Measurements from ENCODE around the gene STPG2. TPM values are rescaled to one million over a fixed set of nuclear protein-coding genes. Genes with fewer than 3 reads are reported as not detected.

STPG2 gene
- total RNA-seq, 1 donor from 2014 or later: 7.3 TPM

DNA sequence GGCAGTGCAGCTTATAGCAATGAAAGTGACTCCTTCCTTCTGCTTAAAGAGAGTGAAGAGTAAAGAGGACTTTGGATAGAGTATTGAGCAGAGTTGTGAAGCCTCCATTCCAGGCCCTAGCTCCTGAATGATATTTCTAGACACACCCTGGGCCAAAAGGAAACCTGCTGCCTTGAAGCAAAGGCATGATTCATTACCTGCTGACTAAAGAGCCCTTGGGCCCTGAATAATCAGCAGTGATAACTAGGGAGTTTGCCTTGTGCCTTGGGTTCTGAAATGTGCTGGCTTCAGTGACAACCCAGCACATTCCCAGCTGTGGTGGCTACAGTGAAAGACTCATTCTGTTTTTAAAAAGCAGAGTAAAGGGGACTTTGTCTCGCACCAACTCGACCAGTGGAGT, 49.2 kb downstream of the STPG2 start:
- no peak for DNase-seq (ENCODE audit: low spot score in 2 of 2)
- no peak for FAIRE-seq

DNA sequence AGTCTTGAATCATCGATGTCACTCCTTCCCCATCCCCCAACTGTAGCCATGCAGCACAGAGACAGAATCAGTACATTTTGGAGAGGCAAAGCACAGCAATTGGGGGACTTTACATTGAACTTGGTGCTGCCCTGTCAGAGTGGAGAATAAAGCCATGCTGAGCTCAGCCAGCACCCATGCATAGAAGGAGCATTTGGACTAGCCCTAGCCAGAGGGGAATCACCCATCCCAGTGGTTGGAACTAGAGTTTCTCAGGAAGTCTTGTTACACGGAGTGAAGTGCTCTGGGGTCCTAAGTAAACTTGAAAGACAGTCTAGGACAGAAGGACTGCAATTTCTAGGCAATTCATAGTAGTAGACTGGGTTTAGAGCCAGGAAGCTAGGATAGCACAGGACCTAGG, 49.6 kb downstream of the STPG2 start:
- no peak for FAIRE-seq
- DNase-seq (ENCODE audit: low spot score in 2 of 2): no peak

DNA sequence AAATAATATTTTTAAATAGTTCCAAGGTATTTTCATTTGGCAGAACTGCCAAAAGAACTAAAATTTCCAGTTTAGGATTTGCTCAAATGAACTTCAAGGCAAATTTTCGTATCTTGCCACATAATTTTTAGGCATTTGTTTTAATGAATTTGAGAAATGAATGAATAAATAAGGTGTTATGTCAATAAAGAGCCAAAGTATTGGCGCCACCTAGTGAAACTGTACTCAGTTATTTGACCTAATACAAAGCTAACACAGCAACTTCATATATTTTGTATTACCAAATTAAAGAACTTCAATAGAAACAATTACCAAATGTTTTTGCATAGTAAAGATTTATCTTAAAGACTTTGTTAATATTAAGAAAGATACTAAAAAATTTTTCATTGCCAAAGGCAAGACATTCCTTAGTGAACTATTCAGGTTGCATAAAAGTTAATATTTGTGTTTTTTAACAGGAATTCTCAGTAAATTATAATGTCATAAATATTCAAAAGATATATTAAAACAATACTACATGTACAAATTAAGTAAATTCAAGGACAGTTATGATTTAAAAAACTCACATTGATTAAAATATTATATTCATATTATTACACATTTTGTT, 50.3 kb downstream of the STPG2 start:
- DNase-seq (ENCODE audit: low spot score in 2 of 2) (no peak), FAIRE-seq (peak; percentile 75)

DNA sequence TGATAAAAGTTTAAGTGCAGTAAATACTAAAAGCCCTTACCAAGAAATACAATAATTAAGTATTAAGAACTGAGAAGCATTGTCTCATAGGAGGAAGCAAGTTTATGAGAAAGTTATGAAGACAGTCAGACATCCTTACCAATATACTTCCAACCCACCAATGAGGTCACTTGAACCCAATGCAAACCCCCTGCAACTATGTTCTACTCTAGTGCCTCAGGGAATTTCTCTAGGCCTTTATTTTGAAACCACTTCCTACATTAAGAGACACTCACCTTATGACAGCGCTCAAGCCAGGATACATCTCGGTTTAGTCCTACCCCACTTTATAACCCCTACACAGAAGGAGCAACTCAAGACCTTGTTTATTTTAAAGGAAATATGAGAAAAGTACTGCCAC, 61.3 kb downstream of the STPG2 start:
- FAIRE-seq: no peak
- DNase-seq (ENCODE audit: low spot score in 2 of 2): no peak

DNA sequence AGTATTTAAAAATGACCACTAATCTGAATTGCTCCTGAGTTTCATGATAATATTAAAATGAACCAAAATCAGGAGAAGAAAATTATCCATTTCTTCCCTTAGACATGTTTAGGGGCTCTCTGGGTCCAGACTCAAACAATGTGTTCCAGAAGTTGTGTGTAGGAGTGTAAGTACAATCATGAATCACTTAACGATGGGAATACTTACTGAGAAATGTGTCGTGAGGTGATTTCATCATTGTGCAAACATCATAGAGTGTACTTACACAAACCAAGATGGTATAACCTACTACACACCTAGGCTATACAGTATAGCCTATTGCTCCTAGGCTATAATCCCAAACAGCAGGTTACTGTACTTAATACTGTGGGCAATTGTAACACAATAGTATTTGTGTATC, 74.8 kb downstream of the STPG2 start:
- FAIRE-seq (no peak), DNase-seq (ENCODE audit: low spot score in 2 of 2) (no peak)

DNA sequence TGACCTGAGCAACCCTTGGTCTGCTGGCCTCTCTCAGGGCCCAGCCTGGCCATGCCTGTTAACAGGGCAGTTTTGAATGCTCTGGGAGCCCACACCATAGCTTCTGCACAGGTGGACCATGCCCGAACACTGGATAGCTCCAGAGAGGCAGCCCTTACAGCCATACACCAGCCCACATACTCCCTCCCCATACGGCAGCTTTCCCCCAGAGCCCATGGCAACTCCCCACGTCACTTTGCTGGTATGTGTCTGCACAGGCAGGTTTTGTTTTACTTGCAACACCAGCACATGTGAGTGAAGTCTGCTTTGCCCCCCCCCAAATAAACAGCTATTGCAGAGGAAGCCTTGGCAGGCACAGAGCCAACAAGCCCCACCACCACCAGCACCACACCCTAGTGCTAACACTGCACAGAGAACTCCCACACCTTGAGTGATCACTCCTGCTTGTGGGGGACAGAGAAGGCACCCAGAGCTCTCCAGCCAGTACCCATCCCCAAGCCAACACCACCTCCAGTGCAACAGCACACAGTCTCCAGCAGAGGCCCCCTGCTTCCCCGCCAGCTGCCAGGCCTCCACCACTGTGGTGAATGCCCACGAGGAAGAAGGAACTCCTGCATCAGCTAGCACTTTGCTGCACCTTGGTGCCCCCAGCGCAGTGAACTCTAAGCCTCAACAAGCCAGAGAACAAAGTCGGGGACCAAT, 87.3 kb downstream of the STPG2 start:
- FAIRE-seq (no peak), DNase-seq (ENCODE audit: low spot score in 2 of 2) (no peak)

DNA sequence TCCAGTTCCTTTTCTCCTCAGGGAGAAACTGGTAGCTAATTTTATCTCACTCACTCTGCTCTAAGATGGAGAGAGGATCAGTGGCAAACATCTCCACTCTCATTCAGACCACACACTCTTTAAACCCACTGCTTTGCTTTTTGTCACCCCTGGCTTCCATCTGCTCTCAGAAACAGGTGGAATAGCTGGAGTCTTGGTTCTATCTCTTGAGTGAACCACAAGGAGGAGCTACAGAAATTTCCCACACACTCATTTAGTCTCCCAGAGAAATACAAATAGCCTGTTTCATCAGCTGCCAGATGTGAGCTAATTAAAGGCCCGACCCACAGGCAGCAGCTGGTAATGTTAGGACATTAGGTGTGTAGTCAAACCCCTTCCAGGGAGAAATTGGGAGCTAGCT, 96.6 kb downstream of the STPG2 start:
- DNase-seq (ENCODE audit: low spot score in 2 of 2): no peak
- FAIRE-seq: no peak

DNA sequence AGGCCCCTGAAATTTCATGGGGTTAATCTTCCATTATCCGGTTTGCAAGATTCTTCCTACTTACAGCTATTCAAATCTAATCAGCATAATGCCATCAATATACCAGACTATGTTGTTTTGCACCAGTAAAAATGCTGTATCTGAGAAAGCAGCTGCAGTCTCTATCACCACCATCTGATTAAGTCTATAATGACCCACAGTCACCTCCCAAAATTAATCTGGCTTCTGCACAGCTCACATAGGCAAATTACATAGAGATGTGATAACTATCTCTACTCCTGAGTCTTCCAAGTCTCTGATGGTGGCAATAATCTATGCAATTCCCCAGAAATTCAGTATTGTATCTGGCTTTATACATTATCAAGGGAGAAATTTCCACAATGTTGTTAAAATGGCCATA, 113.2 kb downstream of the STPG2 start:
- FAIRE-seq (no peak), DNase-seq (ENCODE audit: low spot score in 2 of 2) (no peak)

DNA sequence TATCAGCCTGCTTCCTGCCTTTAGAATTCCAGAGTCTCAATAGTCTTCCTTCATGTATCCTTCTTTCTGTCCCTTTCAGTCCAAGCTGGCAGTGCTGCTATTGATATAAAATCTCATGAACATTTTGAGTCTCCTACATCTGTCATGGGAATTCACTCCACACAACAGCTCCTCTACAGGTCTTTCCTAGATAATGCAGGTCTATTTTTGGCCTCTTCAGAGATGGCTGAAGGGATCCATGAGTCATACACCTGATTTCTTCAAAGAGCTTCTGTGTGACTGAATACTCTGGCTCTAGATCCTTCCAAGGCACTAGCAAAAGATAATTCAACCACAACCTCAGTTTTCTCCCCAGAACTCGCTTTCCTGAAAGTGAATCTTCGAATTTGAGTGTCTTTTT, 115.4 kb downstream of the STPG2 start:
- DNase-seq (ENCODE audit: low spot score in 2 of 2): no peak
- FAIRE-seq: no peak

DNA sequence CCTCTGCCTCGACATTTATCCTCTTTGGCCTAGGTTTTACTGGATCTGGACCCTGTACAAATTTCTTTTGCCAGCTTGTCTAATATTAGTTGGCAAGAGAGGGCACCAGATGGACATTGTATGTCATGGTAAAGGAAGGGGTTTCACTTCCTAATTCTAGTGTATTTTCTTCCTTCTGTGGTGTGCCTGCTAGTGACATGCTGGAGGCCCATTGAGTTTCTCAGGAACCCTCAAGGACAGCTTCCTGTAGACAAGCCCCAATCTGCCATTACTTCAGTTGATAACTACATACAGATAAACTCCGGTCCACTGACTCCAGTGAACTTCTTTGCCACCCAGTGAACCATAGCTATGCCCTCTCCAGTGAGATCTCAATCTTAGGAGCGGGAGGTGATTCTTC, 116.9 kb downstream of the STPG2 start:
- DNase-seq (ENCODE audit: low spot score in 2 of 2): no peak
- FAIRE-seq: no peak

DNA sequence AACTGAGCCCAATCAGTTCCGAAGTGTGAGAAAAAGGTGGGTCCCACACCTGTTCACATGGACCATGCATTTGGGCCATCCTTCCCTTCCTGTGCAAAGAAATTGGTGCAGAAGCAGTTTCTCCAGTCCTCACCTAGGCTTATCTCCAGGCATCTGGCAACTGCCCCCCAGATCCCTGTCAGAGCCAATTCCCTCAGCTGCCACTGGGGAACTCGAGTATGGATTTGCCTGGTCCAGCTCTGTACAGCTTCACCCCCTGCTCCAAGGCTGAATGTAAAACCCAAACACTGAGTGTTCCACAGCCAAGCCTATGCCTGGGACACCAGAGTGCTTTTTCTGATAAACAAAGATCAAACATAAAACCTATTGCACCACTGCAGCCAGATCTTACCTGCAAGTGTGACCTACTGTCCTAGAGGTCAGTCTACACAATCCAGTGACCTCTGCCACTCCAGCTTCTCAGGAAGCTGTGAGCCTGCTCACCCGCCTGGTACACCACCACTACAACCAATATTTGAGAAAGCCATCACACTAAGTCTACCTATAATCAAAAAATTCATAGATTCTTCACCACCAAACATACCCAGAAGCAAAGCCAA, 136.4 kb downstream of the STPG2 start:
- no peak for FAIRE-seq
- no peak for DNase-seq (ENCODE audit: low spot score in 2 of 2)

DNA sequence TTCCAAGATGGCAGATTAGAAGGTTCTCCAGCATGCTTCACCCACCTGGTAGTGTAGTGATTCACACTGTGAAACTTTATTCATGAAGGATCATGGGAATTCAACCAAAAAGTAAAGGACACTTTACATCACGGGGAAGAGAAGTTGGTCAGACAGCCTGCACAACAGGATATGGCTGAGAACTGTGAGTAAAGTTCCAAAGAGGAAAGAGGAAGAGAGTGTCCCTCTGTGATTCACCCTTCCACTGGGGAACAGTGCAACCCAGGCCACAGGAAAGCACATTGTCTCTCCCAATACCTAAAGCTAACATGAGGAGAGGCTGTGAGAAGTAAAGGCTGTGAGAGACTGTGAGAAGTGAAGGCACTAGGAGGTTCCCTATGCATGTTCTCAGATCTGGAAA, 137.2 kb downstream of the STPG2 start:
- no peak for FAIRE-seq
- no peak for DNase-seq (ENCODE audit: low spot score in 2 of 2)

DNA sequence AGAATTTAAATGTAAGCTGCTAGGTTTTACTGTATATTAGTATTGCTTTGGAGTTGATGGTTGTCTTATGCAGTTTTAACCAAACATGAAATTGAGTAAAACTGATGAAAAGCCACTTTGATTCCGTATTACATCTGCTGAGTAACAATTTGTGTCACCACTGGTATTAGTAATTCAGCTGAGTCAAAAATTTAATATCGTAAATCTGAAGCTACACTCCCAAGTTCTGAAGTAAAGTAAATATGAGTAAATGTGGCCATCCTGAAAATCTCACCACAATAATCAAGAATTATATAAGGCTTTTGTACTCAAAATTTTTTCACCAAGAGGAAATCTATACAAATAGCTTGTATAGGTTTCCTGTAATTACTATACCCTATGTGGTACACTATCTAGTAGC, 142.3 kb downstream of the STPG2 start:
- FAIRE-seq (no peak), DNase-seq (ENCODE audit: low spot score in 2 of 2) (no peak)

DNA sequence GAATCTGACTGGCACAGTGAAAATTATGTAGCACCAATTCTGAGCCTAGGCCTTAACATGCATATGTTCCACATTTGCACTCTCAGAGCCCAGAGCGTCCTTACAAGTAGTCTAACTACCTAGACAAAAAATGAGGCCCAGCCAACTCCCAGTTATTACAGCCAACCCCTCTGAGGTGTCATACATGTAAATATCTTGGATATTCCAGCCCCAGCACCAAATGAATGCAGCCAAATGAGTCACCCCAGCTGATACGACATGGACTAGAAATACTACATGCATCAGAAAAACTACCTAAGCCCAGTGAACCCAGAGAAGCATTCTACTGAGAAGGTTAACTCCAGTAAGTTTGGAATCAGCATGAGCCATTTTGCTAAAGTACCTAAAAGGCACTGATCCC, 145.1 kb downstream of the STPG2 start:
- no peak for DNase-seq (ENCODE audit: low spot score in 2 of 2)
- FAIRE-seq: no peak

DNA sequence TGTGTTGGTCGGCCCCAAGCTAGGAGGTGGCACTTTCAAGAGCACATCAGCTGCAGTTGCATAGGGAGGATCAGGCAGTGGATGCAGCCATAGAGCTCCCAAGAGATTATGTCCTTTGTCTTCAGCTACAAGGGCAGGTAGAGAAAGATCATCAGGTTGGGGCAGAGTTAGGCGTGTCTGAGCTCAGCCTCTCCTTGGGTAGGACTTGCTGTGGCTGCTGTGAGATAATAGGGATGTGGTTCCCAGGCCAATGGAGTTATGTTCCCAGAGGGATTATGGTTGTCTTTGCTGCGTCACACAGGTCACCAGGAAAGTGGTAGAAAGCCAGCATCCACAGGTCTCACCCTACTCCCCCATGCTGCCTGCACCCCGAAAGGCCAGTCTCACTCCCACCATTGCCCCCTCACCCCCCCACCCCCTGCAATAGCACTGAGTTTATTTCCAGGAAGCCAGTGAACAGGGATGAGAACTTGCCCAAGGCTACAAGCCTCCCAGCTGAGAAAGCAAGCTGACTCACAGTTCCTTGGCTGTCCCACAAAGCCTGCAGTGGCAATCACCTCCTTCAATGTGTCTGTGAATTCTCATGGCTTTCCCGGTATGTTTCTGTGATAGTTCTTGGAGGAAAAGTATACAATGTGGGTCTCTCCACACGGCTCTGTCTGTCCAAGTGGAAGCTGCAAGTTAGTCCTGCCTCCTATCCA, 148.4 kb downstream of the STPG2 start:
- FAIRE-seq: no peak
- no peak for DNase-seq (ENCODE audit: low spot score in 2 of 2)

DNA sequence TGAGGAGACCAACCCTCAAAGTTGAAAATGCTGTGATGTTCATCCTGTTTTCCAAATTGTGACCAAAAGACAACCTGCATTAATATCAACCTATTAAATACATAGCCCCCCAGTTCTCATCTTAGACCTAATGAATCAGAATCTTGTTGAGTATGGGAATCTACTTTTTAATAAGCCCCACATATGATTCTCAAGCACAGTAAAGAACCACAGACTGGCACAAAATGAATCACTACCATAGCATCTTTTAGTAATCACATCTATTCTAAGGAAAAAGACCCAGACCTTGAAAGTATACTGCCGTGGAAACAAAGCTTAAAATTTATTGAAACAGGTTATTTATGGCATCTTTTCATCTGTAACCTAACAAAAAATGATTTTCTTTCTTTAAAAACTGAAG, 152.9 kb downstream of the STPG2 start:
- DNase-seq (ENCODE audit: low spot score in 2 of 2): no peak
- no peak for FAIRE-seq

DNA sequence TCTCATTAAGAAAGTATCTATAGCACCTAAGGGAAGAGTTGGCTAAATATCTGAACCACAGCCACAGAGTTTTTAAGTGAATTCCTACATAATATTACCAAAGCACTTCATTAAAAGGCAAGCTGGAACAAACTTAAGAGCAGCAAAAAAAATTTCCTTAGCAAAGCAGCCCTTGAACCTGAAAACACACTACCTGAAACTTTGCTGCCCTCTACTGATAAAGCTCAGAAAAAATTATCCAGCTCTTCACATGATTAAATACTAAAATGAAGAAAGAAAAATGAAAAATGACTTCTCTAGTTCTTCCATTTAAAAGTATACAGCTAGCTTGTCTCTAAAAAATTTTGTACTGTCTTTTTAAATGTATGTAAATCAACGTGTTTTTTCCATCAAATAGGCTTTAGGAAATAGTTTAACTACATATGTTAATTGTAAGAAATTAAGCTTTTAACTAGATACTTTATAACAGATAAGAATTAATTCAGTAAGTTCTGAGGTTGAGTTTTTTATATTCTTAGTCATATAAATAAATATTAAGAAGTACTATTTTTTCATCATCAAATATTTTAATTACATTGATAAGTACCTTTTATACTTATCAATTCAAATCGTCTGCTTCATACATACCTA, 156.1 kb downstream of the STPG2 start:
- peak; percentile 40 for FAIRE-seq

DNA sequence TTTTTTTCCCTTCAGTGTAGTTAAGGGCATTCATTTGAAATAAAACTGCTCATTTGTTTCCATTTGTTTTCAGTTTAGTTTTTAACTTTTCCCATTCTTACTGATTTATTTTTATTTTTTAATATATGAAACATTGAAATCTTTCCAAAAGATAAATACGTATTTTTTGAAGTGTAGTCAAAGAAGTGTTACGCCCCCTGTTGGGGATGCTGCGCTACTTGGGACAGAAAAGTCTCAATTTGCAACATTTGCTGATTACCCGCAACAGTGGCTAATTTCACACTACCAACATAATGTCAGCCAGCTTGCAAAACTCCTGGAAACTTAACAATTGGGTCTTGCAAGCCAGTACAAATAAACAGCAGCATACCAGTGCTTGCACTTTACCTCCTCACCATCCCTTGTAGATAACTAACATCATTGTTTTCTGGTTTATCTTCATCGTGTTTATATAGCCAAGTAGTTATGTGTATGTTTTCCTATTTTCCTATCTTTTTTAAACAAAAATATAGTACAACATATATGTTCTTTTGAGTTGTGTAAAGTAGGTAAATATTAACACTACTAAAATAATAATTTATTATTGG, 158.6 kb downstream of the STPG2 start:
- FAIRE-seq (no peak), DNase-seq (ENCODE audit: low spot score in 2 of 2) (no peak)

More for the DNA sequence above, 156.1 kb downstream of the STPG2 start:
- peak in 1 of 2 donors; percentile 12 for DNase-seq (ENCODE audit: low spot score in 2 of 2)

DNA sequence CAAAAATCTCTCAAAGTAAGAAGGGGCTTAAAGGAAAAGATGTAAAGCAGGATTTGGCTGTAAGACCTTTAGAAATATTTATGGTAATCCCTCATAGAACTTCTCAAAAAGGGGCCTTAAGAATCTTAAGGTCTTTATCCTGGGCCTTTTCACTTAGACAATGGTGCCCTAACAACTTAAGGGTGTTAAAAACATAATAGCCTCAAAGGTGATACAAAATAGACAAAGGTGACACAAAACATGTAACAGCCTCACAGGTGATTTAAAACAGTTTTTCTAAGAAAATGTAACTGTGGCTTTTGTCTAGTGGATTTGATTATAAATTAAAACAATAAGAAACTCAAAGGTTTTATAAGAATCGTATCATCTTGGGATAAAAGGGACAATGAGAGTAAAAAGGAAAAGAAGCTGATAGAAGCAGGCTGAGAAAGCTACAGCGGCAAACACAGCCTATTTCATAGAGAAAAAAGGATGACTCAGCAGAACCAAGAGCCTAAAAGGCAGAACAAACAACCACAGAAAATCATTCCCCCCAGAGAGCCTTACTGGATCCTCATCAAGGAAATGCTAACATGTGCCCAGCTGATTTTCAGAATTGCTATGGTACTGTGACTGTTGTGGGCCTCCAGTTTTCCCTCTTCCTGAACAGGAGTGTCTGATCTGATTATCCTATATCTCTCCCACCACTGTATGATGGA, 164.3 kb downstream of the STPG2 start:
- FAIRE-seq: no peak

More for the DNA sequence above, 164.3 kb downstream of the STPG2 start:
- DNase-seq (ENCODE audit: low spot score in 2 of 2): no peak
